ENCODE results near the gene EPHB6.

DNA sequence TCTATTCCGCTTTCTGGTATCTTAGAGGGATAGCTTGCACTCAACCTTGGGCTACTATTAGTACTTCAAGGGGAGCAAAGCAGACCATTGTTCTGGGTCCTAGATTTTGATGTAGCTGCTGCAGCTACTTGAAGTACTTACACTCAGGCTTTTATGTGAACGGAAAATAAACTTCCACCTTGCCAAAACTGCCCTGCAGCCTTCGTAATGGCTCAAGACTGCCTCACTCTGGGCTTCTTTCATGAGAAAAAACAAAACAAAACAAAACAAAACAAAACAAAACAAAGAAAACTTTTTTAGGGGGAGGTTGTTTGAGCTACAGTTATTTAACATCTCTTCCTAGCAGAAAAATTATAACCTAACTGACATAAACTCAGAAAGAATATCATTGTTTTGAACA lies 19.4 kb upstream of the EPHB6 start:
- TF ChIP-seq EZH2 (IDR thresholded peaks at IDR 0.05; ENCODE audit: borderline replicate concordance, low read length): no peak
- TF ChIP-seq, protein P1, sequence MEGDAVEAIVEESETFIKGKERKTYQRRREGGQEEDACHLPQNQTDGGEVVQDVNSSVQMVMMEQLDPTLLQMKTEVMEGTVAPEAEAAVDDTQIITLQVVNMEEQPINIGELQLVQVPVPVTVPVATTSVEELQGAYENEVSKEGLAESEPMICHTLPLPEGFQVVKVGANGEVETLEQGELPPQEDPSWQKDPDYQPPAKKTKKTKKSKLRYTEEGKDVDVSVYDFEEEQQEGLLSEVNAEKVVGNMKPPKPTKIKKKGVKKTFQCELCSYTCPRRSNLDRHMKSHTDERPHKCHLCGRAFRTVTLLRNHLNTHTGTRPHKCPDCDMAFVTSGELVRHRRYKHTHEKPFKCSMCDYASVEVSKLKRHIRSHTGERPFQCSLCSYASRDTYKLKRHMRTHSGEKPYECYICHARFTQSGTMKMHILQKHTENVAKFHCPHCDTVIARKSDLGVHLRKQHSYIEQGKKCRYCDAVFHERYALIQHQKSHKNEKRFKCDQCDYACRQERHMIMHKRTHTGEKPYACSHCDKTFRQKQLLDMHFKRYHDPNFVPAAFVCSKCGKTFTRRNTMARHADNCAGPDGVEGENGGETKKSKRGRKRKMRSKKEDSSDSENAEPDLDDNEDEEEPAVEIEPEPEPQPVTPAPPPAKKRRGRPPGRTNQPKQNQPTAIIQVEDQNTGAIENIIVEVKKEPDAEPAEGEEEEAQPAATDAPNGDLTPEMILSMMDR (IDR thresholded peaks at IDR 0.05; ENCODE audit: low read length): peak; percentile 32

All from OCI-LY1 (cell line).